B cell (primary cell): ENCODE data around the gene KIAA1614. TPM values are rescaled to one million over a fixed set of nuclear protein-coding genes. Genes with fewer than 3 reads are reported as not detected.

Experiments
- ATAC-seq: fragments of 200-7000 bp; cut with Tn5 transposase; one replicate; pipeline ENCODE4 v1.10.0; 2021; ENCODE audit warnings: low read depth, mild to moderate bottlenecking, moderate number of reproducible peaks, moderate library complexity
- CTCF ChIA-PET: fragments of 350-600 bp; sonication (Branson Sonifier 250); formaldehyde crosslinking; loops from one replicate; lab custom pipeline; 2021; ENCODE audit warnings: antibody characterized with exemption, inconsistent platforms; lab: Charles Lee
- POLR2A ChIA-PET: fragments of 350-600 bp; sonication (Branson Sonifier 250); formaldehyde crosslinking; loops from one replicate; lab custom pipeline; 2021; ENCODE audit warnings: antibody characterized with exemption; lab: Charles Lee
- DNase-seq: peaks from one replicate; pipeline ENCODE4 v3.0.0; 2013
- H2AFZ ChIP-seq: 2 replicates; pipeline ENCODE4 v1.6.1; 2012; ENCODE audit warnings: mild to moderate bottlenecking, low read depth, low read length; ENCODE audit not compliant: insufficient read depth, poor library complexity, severe bottlenecking
- H3K27ac ChIP-seq, 2 donors: 1 replicate in 1 of 2; 2 replicates in 1 of 2; pipeline ENCODE4 v1.5.1; 2012 to 2013; ENCODE audit warnings: low read length in 2 of 2, mild to moderate bottlenecking in 2 of 2, moderate library complexity in 1 of 2
- H3K27me3 ChIP-seq, 4 experiments: fragments of 200-600 bp in 1 of 4; sonication (generic) in 1 of 4; replicated peaks in 1 of 4; 1 replicate in 2 of 4; 2 replicates in 2 of 4; pipeline versions ENCODE4 v1.6.1 to v1.7.0; 2013 to 2016; ENCODE audit warnings: low read length in 3 of 4, mild to moderate bottlenecking in 2 of 4, mixed read lengths in 1 of 4, moderate library complexity in 1 of 4; ENCODE audit not compliant: insufficient read depth in 4 of 4, control insufficient read depth in 3 of 4; ENCODE audit errors: control extremely low read depth in 1 of 4
- H3K36me3 ChIP-seq, 2 experiments: replicated peaks in 1 of 2; 1 replicate in 1 of 2; 2 replicates in 1 of 2; pipeline versions ENCODE4 v1.6.1 to v1.7.1; 2013; ENCODE audit warnings: low read length in 1 of 2; ENCODE audit not compliant: insufficient read depth in 2 of 2, control insufficient read depth in 1 of 2; ENCODE audit errors: control extremely low read depth in 1 of 2, extremely low read depth in 1 of 2
- H3K4me1 ChIP-seq, 2 donors: fragments of 200-600 bp in 1 of 2; sonication (generic) in 1 of 2; 1 replicate in 1 of 2; 2 replicates in 1 of 2; pipeline versions ENCODE4 v1.5.1 to v1.6.1; 2013 to 2017; ENCODE audit warnings: low read length in 2 of 2; ENCODE audit not compliant: control insufficient read depth in 2 of 2, insufficient read depth in 2 of 2
- H3K4me2 ChIP-seq: replicated peaks from 2 replicates; pipeline ENCODE3; 2012; ENCODE audit warnings: mild to moderate bottlenecking, low read depth, low read length; ENCODE audit not compliant: poor library complexity, severe bottlenecking
- H3K4me3 ChIP-seq, 5 experiments: fragments of 200-600 bp in 1 of 5; sonication (generic) in 1 of 5; 1 replicate in 3 of 5; 2 replicates in 2 of 5; pipeline versions ENCODE4 v1.5.1 to v1.7.0; 2011 to 2016; ENCODE audit warnings: low read length in 4 of 5, mild to moderate bottlenecking in 4 of 5, low read depth in 2 of 5, control low read depth in 1 of 5, moderate library complexity in 1 of 5; ENCODE audit not compliant: insufficient read depth in 1 of 5; ENCODE audit errors: control extremely low read depth in 1 of 5, extremely low read depth in 1 of 5
- H3K79me2 ChIP-seq: fragments of 200-600 bp; sonication (generic); one replicate; pipeline ENCODE4 v1.6.0; 2016; ENCODE audit warnings: low read length; ENCODE audit not compliant: control insufficient read depth, insufficient read depth
- H3K9ac ChIP-seq: fragments of 200-600 bp; sonication (generic); 2 replicates; pipeline ENCODE4 v1.6.1; 2017; ENCODE audit warnings: mild to moderate bottlenecking, low read length, moderate library complexity
- H3K9me3 ChIP-seq, 3 donors: one replicate each; pipeline versions ENCODE4 v1.6.1 to v1.7.1; 2013; ENCODE audit warnings: low read length in 2 of 3; ENCODE audit not compliant: control insufficient read depth in 2 of 3, insufficient read depth in 1 of 3; ENCODE audit errors: control extremely low read depth in 1 of 3
- H4K20me1 ChIP-seq: 2 replicates; pipeline ENCODE4 v1.6.0; 2012; ENCODE audit warnings: mild to moderate bottlenecking, low read length; ENCODE audit not compliant: insufficient read depth, control insufficient read depth, poor library complexity, severe bottlenecking
- H3K27ac Mint-ChIP-seq: one replicate; pipeline ENCODE4 v1.8.0; 2021; ENCODE audit warnings: mixed read lengths
- H3K27me3 Mint-ChIP-seq: one replicate; pipeline ENCODE4 v1.8.0; 2021; ENCODE audit warnings: mixed read lengths
- H3K4me1 Mint-ChIP-seq: one replicate; pipeline ENCODE4 v1.8.0; 2021; ENCODE audit warnings: mixed read lengths
- H3K4me3 Mint-ChIP-seq: one replicate; pipeline ENCODE4 v1.8.0; 2021; ENCODE audit warnings: mixed read lengths
- H3K9me3 Mint-ChIP-seq: one replicate; pipeline ENCODE4 v1.8.0; 2022; ENCODE audit warnings: mixed read lengths; ENCODE audit not compliant: insufficient read depth
- EZH2 ChIP-seq: IDR thresholded peaks from 2 replicates; pipeline ENCODE4 v1.6.1; 2012; ENCODE audit warnings: borderline replicate concordance, low read depth, mild to moderate bottlenecking, moderate library complexity, low read length; ENCODE audit not compliant: insufficient read depth, poor library complexity, severe bottlenecking
- WGBS: methylation state at CpG from one replicate; pipeline ENCODE4 v1.1.5; 2013; ENCODE audit warnings: missing lambda C conversion rate; ENCODE audit not compliant: insufficient coverage; 5-methylcytosine and 5-hydroxymethylcytosine counted together
- intact Hi-C: fragments of 100-400 bp; cut with micrococcal nuclease; formaldehyde crosslinking; loops from one replicate; pipeline ENCODE4 v1.10.0; 2022
- polyA plus RNA-seq: library from polyadenylated mRNA; depleted of rRNA; stranded (reverse); fragments of >200 nt; gene quantifications from 2 replicates; pipeline ENCODE4 v1.2.3, GENCODE V29; 2012
- total RNA-seq, 2 donors: library from RNA; stranded (reverse); fragments of 120-200 nt in 1 of 2; gene quantifications; 1 replicate in 1 of 2; 2 replicates in 1 of 2; pipeline versions ENCODE4 v1.2.3 to v1.2.4, GENCODE V29; 2013 to 2022
- TF ChIP-seq, protein P1 (sequence below): fragments of 200-600 bp; IDR thresholded peaks from one replicate; pipeline ENCODE4 v1.8.0; 2022; ENCODE audit warnings: antibody characterized with exemption, mild to moderate bottlenecking

KIAA1614 gene
- total and polyA plus RNA-seq, 2 donors (not counting 1 experiment from before 2014, with no cell fraction given): 0.03 to 0.22 TPM

DNA sequence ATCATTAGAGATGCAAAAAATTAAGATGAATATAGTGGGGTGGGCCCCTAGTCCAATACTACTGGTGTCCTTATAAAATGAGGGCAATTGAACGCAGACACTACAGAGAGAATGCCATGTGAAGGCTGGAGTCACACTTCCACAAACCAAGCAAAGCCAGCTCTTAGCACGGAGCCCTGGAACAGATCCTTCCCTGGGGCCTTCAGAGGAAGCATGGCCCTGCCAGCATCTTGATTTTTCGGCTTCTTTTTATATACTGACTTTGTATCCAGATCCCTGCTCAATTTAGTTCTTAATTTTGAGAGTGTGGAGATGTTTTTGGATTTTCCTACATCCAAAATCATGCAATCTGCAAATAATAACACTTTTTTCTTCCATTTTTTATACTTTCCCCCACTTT lies 10.2 kb upstream of the KIAA1614 start:
- intact Hi-C loops: no loop called here
- H3K9ac ChIP-seq: no peak overlapping the region
- H4K20me1 ChIP-seq: no peaks in the 10 kb centered on the region
- peaks cover 0 to 4% (median 0%) of the 10 kb centered on the region in 3 donors for H3K9me3 ChIP-seq
- WGBS: 92% methylated on average over 2 of the region's 3 CpGs
- ChIA-PET POLR2A (no interaction called here), CTCF (no interaction called here)
- no peak overlapping the region for H3K27ac ChIP-seq
- no peak for TF ChIP-seq EZH2
- TF ChIP-seq, protein P1, sequence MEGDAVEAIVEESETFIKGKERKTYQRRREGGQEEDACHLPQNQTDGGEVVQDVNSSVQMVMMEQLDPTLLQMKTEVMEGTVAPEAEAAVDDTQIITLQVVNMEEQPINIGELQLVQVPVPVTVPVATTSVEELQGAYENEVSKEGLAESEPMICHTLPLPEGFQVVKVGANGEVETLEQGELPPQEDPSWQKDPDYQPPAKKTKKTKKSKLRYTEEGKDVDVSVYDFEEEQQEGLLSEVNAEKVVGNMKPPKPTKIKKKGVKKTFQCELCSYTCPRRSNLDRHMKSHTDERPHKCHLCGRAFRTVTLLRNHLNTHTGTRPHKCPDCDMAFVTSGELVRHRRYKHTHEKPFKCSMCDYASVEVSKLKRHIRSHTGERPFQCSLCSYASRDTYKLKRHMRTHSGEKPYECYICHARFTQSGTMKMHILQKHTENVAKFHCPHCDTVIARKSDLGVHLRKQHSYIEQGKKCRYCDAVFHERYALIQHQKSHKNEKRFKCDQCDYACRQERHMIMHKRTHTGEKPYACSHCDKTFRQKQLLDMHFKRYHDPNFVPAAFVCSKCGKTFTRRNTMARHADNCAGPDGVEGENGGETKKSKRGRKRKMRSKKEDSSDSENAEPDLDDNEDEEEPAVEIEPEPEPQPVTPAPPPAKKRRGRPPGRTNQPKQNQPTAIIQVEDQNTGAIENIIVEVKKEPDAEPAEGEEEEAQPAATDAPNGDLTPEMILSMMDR: no peak
- Mint-ChIP-seq H3K27ac (no peak overlapping the region), H3K4me1 (no peaks in the 10 kb centered on the region), H3K27me3 (peaks cover 14% of the 10 kb centered on the region), H3K9me3 (no peaks in the 10 kb centered on the region), H3K4me3 (no peak overlapping the region)
- no peak overlapping the region for H2AFZ ChIP-seq
- ATAC-seq (no peak), DNase-seq (no peak)
- no peak overlapping the region for H3K4me2 ChIP-seq
- H3K27me3 ChIP-seq: no peaks in the 10 kb centered on the region
- H3K4me3 ChIP-seq: no peak overlapping the region
- no peaks in the 10 kb centered on the region for H3K79me2 ChIP-seq
- H3K4me1 ChIP-seq: no peaks in the 10 kb centered on the region
- no peaks in the 10 kb centered on the region for H3K36me3 ChIP-seq

DNA sequence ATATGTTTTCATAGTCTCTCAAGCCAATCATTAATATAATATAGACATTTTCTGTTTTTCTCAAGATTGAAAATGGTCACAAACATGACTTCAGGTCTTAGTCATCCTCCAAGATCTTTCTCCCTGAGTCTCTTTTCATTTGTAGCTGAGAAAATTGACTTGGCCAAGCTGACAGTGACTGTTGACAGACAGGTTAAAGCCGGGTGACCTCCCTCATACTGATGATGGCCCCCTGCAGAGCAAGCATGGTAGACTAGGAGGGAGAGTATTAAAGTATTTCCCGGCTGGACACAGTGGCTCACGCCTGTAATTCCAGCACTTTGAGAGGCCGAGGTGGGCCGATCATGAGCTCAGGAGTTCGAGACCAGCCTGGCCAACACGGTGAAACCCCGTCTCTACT lies 6.8 kb upstream of the KIAA1614 start:
- H2AFZ ChIP-seq: no peak overlapping the region
- H3K4me1 ChIP-seq: no peaks in the 10 kb centered on the region
- DNase-seq (no peak), ATAC-seq (no peak)
- no peaks in the 10 kb centered on the region for H3K9me3 Mint-ChIP-seq
- WGBS: 97% methylated on average over 5 of the region's 8 CpGs
- H3K4me3 ChIP-seq: no peak overlapping the region
- ChIA-PET CTCF (interaction anchor here (0.6 kb wide), 1 partner anchor 588 kb away, joined by 3 read pairs; no protein-coding TSS in a partner anchor), POLR2A (no interaction called here)
- H3K79me2 ChIP-seq: no peaks in the 10 kb centered on the region
- H3K27ac Mint-ChIP-seq: no peak overlapping the region
- no peaks in the 10 kb centered on the region for H3K4me1 Mint-ChIP-seq
- peaks cover 21% of the 10 kb centered on the region for H3K27me3 Mint-ChIP-seq
- intact Hi-C loops: no loop called here
- TF ChIP-seq, protein P1: no peak
- TF ChIP-seq EZH2: no peak
- no peak overlapping the region for H3K27ac ChIP-seq
- peaks cover 0 to 4% (median 0%) of the 10 kb centered on the region in 3 donors for H3K9me3 ChIP-seq
- no peaks in the 10 kb centered on the region for H3K36me3 ChIP-seq
- H3K4me3 Mint-ChIP-seq: no peak overlapping the region
- peaks cover 0 to 5% (median 0%) of the 10 kb centered on the region in 4 experiments for H3K27me3 ChIP-seq
- H3K4me2 ChIP-seq: no peak overlapping the region
- no peaks in the 10 kb centered on the region for H4K20me1 ChIP-seq
- H3K9ac ChIP-seq: no peak overlapping the region
